ENCODE measurements around the gene TCEAL7.
"Not testable (repeated sequence)": the region's sequence is repeated elsewhere in the genome, so short reads cannot be mapped to it uniquely, and the experiment has no call there.

Gene TCEAL7, protein sequence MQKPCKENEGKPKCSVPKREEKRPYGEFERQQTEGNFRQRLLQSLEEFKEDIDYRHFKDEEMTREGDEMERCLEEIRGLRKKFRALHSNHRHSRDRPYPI

DNA sequence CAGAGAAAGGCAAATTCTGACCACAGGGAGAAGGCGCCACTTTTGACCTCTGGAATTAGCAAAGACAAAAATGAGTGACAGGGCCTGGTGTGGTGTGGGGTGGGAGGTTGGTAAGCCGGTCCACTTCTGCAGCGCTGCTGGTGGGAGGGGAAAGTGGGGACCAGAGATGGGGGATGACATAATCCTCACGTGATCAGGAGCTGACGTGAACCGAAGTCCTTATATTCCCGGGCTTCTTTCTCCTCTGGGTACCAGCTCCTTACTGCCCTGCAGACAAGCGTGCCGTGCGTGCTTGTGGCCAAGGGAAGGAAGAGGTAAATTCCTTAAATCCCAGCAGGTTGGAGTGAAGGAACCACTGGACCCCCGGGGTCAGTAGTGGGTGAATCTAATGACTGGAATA is at the start of gene TCEAL7:
Gene TCEAL7, plus strand, starts transcription at position 249 of the 400 bp plus-strand sequence. CDS start 1,165 bp downstream, outside the sequence.
- peak; percentile 65 for DNase-seq (ENCODE audit: low read depth)

DNA sequence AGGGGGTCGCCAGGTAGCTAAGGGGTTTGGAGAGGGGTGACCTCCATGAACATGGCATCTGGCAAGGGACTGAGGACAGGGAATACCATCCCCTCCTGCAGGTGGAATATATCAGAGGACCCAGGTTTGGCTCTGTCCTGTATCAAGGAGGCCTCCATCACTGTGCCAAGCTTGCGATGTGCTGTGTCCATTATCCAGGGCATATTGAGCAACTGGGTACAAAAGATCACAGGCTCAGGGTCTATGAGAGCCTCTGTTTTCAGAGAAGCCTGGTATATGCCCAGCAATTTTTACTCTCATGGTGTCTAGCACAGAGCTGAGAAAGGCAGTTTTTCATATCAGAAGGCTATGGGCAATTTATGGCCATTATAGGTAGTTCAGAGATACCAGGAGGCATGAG is 36.9 kb upstream of the TCEAL7 start:
- DNase-seq (ENCODE audit: low read depth): no peak

DNA sequence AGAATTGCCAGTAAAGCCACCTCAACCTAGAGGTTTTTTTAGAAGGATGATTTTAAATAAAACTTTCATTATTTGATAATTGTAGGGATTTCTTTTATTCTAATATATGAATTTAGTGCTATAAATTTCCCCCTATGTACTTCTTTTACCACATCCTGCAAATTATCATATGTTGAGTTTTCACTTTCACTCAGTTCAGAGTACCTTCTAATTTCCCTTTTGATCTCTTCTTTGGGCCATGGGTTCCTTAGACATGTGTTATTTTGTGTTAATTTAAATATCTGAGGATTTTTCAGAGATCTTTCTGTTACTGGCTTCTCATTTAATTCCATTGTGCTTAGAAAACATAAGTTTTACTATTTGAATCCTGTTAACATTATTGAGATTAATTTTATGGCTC is 25.3 kb upstream of the TCEAL7 start:
- DNase-seq (ENCODE audit: low read depth): no peak

DNA sequence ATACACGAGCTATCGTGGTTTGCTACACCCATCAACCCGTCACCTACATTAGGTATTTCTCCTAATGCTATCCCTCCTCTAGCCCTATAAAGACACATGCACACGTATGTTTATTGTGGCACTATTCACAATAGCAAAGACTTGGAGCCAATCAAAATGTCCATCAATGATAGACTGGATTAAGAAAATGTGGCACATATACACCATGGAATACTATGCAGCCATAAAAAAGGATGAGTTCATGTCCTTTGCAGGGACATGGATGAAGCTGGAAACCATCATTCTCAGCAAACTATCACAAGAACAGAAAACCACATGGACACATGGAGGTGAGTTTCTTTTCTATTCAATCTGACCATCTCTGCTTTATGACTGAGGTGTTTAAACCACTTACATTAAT is 24.4 kb upstream of the TCEAL7 start:
- not testable (repeated sequence) for DNase-seq (ENCODE audit: low read depth)

DNA sequence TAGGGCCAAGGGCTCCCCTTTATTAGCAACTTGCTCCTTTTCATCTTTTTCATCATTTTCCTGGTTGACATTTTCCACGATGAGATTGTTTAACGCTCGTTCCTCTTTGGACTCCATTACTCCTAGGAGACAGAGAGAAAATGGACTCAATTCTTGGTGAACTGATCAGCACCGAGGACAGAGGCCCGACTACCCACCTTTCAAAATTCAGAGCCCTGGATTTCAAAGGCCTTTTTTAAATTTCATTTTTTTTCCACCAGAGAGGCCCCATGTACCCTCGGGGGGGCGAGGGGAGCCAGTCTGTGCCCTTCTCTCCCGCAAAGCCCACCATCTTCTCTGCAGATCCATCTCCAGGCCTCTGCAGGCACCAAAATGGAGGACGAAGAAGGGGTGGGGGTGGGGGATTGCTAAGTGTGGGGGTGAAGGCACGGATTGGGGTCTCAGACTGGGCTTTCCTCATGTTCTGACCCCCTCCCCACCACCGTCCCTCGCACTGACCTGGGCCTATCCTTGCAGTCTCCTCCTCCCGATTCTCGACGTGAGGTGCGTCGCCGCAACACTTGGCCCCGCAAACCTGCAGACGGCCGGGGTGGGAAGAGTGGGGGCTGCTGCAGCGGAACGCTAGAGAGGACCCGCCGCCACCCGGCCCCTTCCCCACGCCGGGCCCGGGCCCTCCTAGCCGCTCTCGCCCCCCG is 20.0 kb upstream of the TCEAL7 start:
- DNase-seq (ENCODE audit: low read depth): no peak

- peak; percentile 58 for DNase-seq (ENCODE audit: low read depth)
Measured at GRCh38 chrX:103310555-103311398, 19.3 kb upstream of the TCEAL7 start, which contains the start of gene BEX2. Gene BEX2 (minus strand): TSS chrX:103310990. CDS start chrX:103309976, 1,014 bp downstream.

- DNase-seq (ENCODE audit: low read depth): no peak
Measured at GRCh38 chrX:103311399-103311780, 18.6 kb upstream of the TCEAL7 start.

GRCh38 chrX:103330681-103331288 is 746 bp downstream of the TCEAL7 start:
- peak; percentile 25 for DNase-seq (ENCODE audit: low read depth)

DNA sequence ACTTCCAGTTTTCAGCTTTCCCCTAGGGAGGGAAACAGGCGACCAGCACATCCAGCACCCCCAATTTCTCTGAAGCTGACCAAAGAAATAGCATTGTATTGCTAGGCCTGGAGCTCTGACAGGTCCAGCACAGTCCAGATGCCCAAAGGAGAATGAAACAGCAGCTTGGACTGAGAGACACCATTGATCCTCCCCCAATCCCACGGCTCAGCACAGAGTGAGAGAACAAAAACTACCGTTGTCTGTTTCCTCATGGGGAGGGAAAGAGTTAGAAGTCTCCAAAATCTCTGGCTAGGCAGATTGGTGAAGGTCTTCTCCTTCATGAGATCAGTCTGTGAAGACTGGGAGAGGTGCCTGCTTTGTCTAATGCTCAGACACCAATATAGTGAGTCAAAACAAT is 8.6 kb downstream of the TCEAL7 start:
- DNase-seq (ENCODE audit: low read depth): no peak

GRCh38 chrX:103343105-103343504 is 13.1 kb downstream of the TCEAL7 start:
- peak; percentile 62 for DNase-seq (ENCODE audit: low read depth)

GRCh38 chrX:103344606-103345005 is 14.6 kb downstream of the TCEAL7 start:
- DNase-seq (ENCODE audit: low read depth): no peak

GRCh38 chrX:103347682-103348397 is 17.8 kb downstream of the TCEAL7 start:
- DNase-seq (ENCODE audit: low read depth): no peak

DNA sequence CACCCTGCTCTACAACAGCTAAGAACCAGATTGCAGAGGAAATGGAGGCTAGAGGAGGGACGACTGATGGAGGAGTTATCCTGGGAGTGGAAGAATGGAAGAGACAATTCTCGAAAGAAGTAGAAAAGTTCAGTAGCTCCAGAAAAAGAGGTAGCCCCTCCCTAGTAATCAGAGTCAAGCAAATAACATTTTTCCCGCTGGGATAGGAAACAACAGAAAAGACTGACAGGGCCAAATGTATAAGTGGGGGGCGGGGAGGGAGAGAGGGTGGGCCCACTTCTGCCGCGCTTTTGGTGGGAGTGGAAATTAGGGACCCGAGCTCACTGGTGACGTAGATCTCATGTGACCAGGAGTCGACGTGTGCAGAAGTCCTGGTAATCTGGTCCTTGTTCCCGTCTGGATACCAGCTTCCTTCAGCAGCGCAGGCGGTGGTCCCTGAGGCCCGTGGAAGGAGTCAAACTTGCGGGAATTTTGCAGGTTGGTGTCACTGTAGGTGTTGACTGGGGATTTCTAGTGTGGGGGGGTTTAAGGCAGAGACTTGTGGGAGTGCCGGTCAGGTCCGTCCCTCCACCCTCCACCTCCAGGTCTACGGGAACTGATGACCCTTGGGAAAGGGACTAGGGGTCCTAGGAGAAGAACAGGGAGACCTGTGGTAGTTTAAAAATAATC is 26.2 kb downstream of the TCEAL7 start, which contains the start of gene TCEAL9:
Gene TCEAL9, plus strand, starts transcription at position 377 of the 669 bp plus-strand sequence. CDS start 1,179 bp downstream, outside the sequence.
- peak; percentile 79 for DNase-seq (ENCODE audit: low read depth)

GRCh38 chrX:103356858-103357257 is 26.8 kb downstream of the TCEAL7 start:
- no peak for DNase-seq (ENCODE audit: low read depth)

GRCh38 chrX:103357871-103358270 is 27.8 kb downstream of the TCEAL7 start:
- DNase-seq (ENCODE audit: low read depth): no peak

DNA sequence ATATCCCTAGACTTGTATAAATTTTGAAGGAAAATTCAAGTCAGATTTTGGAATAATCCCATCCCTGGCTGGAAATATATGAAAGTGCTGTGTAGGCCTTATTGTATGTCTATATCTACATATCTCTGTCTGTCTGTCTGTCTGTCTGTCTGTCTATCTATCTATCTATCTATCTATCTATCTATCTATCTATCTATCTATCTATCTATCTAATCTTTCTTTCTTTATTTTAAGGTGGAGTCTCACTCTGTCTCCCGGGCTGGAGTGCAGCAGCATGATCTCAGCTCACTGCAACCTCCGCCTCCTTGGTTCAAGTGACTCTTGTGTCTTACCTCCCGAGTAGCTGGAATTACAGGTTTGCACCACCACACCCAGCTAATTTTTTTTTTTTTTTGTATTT is 29.6 kb downstream of the TCEAL7 start:
- not testable (repeated sequence) for DNase-seq (ENCODE audit: low read depth)

DNA sequence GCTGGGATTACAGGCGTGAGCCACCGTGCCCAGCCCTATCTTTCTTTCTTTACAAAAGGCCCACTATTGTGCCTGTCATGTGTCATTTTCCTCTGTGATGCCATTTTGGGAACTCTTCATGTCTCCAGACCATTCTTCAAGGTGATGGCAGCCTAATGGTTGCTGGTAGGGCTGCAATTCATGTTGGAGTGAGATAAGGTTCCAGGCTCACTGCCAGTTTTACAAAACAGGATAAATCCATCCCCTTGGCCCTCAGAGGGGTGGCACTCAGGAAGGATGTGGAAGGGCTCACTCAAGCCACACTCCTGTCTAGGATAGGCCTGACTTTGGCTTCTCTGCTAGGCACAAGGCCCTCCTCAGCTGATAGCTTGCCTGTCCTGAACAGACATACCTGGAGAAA is 30.1 kb downstream of the TCEAL7 start:
- no peak for DNase-seq (ENCODE audit: low read depth)

GRCh38 chrX:103360916-103361315 is 30.9 kb downstream of the TCEAL7 start:
- DNase-seq (ENCODE audit: low read depth): no peak

DNA sequence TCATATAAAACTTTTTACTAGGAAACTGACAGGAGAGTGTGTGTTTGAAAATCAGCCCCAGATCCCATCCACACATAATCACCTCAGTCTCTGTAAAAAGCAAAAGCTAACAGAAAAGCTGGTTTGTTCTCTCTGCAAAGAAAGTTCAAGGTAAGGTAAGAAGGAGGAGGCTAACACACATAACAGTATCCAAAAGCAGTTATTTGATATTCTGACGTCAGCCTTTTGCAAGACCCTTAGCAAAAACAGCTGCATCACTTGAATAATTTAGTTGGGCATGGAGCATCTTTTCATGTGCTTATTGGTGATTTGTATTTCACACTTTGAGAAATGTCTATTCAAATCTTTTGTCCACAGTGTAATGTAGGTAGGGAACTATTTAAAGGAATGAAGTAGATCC is 31.8 kb downstream of the TCEAL7 start:
- DNase-seq (ENCODE audit: low read depth): no peak

GRCh38 chrX:103362474-103362873 is 32.4 kb downstream of the TCEAL7 start:
- DNase-seq (ENCODE audit: low read depth): peak; percentile 79

GRCh38 chrX:103363046-103363445 is 33.0 kb downstream of the TCEAL7 start:
- DNase-seq (ENCODE audit: low read depth): no peak
